HAP-1 (cell line): ENCODE results near the gene KLHDC8B.
A peak's percentile ranks its signal among the peaks of the same experiment; 100 is the strongest.

ENCODE experiments used
- DNase-seq, 2 experiments: peaks; one replicate each; pipeline ENCODE4 v3.0.0-alpha.2; 2016 to 2020; ENCODE audit warnings: low spot score in 2 of 2
- H3K27me3 ChIP-seq: fragments of 250-450 bp; sonication (Bioruptor Pico); 2 replicates; pipeline ENCODE4 v1.5.1; 2020; ENCODE audit warnings: low read depth, mild to moderate bottlenecking, moderate library complexity
- H3K36me3 ChIP-seq: fragments of 250-450 bp; sonication (Bioruptor Pico); replicated peaks from 2 replicates; pipeline ENCODE4 v1.5.1; 2020; ENCODE audit warnings: mild to moderate bottlenecking
- H3K4me1 ChIP-seq: fragments of 250-450 bp; sonication (Bioruptor Pico); 2 replicates; pipeline ENCODE4 v1.5.1; 2020; ENCODE audit warnings: mild to moderate bottlenecking
- H3K4me3 ChIP-seq: fragments of 250-450 bp; sonication (Bioruptor Pico); 2 replicates; pipeline ENCODE4 v1.5.1; 2020; ENCODE audit warnings: mild to moderate bottlenecking, moderate library complexity
- H3K9me3 ChIP-seq: fragments of 250-450 bp; sonication (Bioruptor Pico); 2 replicates; pipeline ENCODE4 v1.5.1; 2020; ENCODE audit warnings: mild to moderate bottlenecking, moderate library complexity
- in situ Hi-C: fragments of 300-500 bp; cut with MboI; formaldehyde crosslinking; loops from 3 replicates; pipeline ENCODE4 v1.14.3; 2020; ENCODE audit warnings: low sequenced_read_pairs, inconsistent platforms, mixed read lengths

The KLHDC8B gene

GRCh38 chr3:49171119-49171774, at the start of gene KLHDC8B:
Gene KLHDC8B (plus strand): TSS chr3:49171598. CDS start chr3:49172770, 1,172 bp downstream.
- in situ Hi-C loops = loop anchor here (25.0 kb wide), 1 partner anchor 266 kb away; the partner anchor contains the start of gene NICN1
- DNase-seq = peak; percentile 80 to 93
- H3K9me3 ChIP-seq = no peaks in the 10 kb centered on the region
- peak within 1 kb of the TSS; percentile 53 for H3K4me3 ChIP-seq
- H3K27me3 ChIP-seq = no peaks in the 10 kb centered on the region
- no peaks in the 10 kb centered on the region; the same call in 1 of the 2 replicates for H3K36me3 ChIP-seq
- H3K4me1 ChIP-seq = peaks cover 19% of the 10 kb centered on the region

- H3K36me3 ChIP-seq = peaks cover 30% of the 10 kb centered on the region
- in situ Hi-C loops = no loop called here
- peaks cover 5% of the 10 kb centered on the region; the same call in 1 of the 2 replicates for H3K4me1 ChIP-seq
- DNase-seq = no peak
- H3K9me3 ChIP-seq = no peaks in the 10 kb centered on the region
- H3K4me3 ChIP-seq = no peak overlapping the region
- no peaks in the 10 kb centered on the region for H3K27me3 ChIP-seq
Measured at GRCh38 chr3:49122022-49122421, 49.4 kb upstream of the KLHDC8B start.

- no peak for DNase-seq
- peaks cover 26% of the 10 kb centered on the region for H3K36me3 ChIP-seq
- in situ Hi-C loops = no loop called here
- H3K9me3 ChIP-seq = no peaks in the 10 kb centered on the region
- peaks cover 5% of the 10 kb centered on the region; the same call in 1 of the 2 replicates for H3K4me1 ChIP-seq
- H3K27me3 ChIP-seq = no peaks in the 10 kb centered on the region
- no peak overlapping the region for H3K4me3 ChIP-seq
Measured at GRCh38 chr3:49122451-49122850, 48.9 kb upstream of the KLHDC8B start.

GRCh38 chr3:49122886-49123545, 48.4 kb upstream of the KLHDC8B start:
- in situ Hi-C loops = no loop called here
- no peak for DNase-seq
- Histone ChIP-seq H3K27me3 (no peaks in the 10 kb centered on the region), H3K4me1 (peaks cover 5% of the 10 kb centered on the region; the same call in 1 of the 2 replicates), H3K4me3 (no peak overlapping the region), H3K36me3 (peaks cover 21% of the 10 kb centered on the region), H3K9me3 (no peaks in the 10 kb centered on the region)

GRCh38 chr3:49123687-49124086, 47.7 kb upstream of the KLHDC8B start:
- no peaks in the 10 kb centered on the region for H3K9me3 ChIP-seq
- no peak for DNase-seq
- in situ Hi-C loops = no loop called here

GRCh38 chr3:49124203-49124602, 47.2 kb upstream of the KLHDC8B start:
- in situ Hi-C loops = no loop called here
- Histone ChIP-seq H3K27me3 (no peaks in the 10 kb centered on the region), H3K9me3 (no peaks in the 10 kb centered on the region), H3K4me3 (no peak overlapping the region), H3K4me1 (peaks cover 5% of the 10 kb centered on the region; the same call in 1 of the 2 replicates), H3K36me3 (peaks cover 16% of the 10 kb centered on the region)
- DNase-seq = no peak

More at GRCh38 chr3:49123687-49124086, 47.7 kb upstream of the KLHDC8B start:
- peaks cover 20% of the 10 kb centered on the region for H3K36me3 ChIP-seq
- H3K27me3 ChIP-seq = no peaks in the 10 kb centered on the region
- H3K4me1 ChIP-seq = peaks cover 5% of the 10 kb centered on the region; the same call in 1 of the 2 replicates
- no peak overlapping the region for H3K4me3 ChIP-seq

- no peak for DNase-seq
- no peaks in the 10 kb centered on the region for H3K4me1 ChIP-seq
- H3K4me3 ChIP-seq = no peak overlapping the region
- H3K27me3 ChIP-seq = no peaks in the 10 kb centered on the region
- in situ Hi-C loops = no loop called here
- H3K9me3 ChIP-seq = no peaks in the 10 kb centered on the region
- peaks cover 16% of the 10 kb centered on the region for H3K36me3 ChIP-seq
Measured at GRCh38 chr3:49124991-49125670, 46.3 kb upstream of the KLHDC8B start.

- no peak for DNase-seq
- Histone ChIP-seq H3K4me3 (no peak overlapping the region), H3K9me3 (no peaks in the 10 kb centered on the region), H3K36me3 (peaks cover 14% of the 10 kb centered on the region), H3K27me3 (no peaks in the 10 kb centered on the region), H3K4me1 (peaks cover 18% of the 10 kb centered on the region)
- in situ Hi-C loops = no loop called here
Measured at GRCh38 chr3:49131040-49131439, 40.4 kb upstream of the KLHDC8B start.

GRCh38 chr3:49131576-49131975, 39.8 kb upstream of the KLHDC8B start:
- peaks cover 14% of the 10 kb centered on the region for H3K36me3 ChIP-seq
- H3K4me3 ChIP-seq = no peak overlapping the region
- no peaks in the 10 kb centered on the region for H3K27me3 ChIP-seq
- DNase-seq = no peak
- in situ Hi-C loops = no loop called here
- H3K9me3 ChIP-seq = no peaks in the 10 kb centered on the region
- peaks cover 18% of the 10 kb centered on the region for H3K4me1 ChIP-seq

GRCh38 chr3:49132073-49132436, 39.3 kb upstream of the KLHDC8B start:
- Histone ChIP-seq H3K4me1 (peaks cover 18% of the 10 kb centered on the region), H3K36me3 (peaks cover 14% of the 10 kb centered on the region), H3K27me3 (no peaks in the 10 kb centered on the region), H3K4me3 (peak overlapping the region; percentile 65), H3K9me3 (no peaks in the 10 kb centered on the region)
- in situ Hi-C loops = no loop called here
- no peak for DNase-seq

GRCh38 chr3:49132437-49133225, 38.8 kb upstream of the KLHDC8B start, which contains the start of gene LAMB2:
Gene LAMB2 (minus strand): TSS chr3:49133050. CDS start chr3:49132867, 183 bp downstream.
- no peaks in the 10 kb centered on the region for H3K27me3 ChIP-seq
- H3K4me1 ChIP-seq = peaks cover 18% of the 10 kb centered on the region
- no peaks in the 10 kb centered on the region for H3K9me3 ChIP-seq
- peak; percentile 63 to 88 for DNase-seq
- H3K36me3 ChIP-seq = peaks cover 14% of the 10 kb centered on the region
- peak within 1 kb of the TSS; percentile 65 for H3K4me3 ChIP-seq
- in situ Hi-C loops = no loop called here

GRCh38 chr3:49133226-49133951, 38.0 kb upstream of the KLHDC8B start:
- Histone ChIP-seq H3K9me3 (no peaks in the 10 kb centered on the region), H3K27me3 (no peaks in the 10 kb centered on the region), H3K4me1 (peaks cover 18% of the 10 kb centered on the region), H3K4me3 (peak overlapping the region; percentile 65), H3K36me3 (peaks cover 14% of the 10 kb centered on the region)
- in situ Hi-C loops = no loop called here
- DNase-seq = peak; percentile 83 to 93
